Endothelial cell of umbilical vein (primary cell): ENCODE data around the gene RND2.

Experiments used
- CTCF ChIP-seq, 2 donors: IDR thresholded peaks; 1 replicate in 1 of 2; 2 replicates in 1 of 2; pipeline ENCODE4 v1.5.1; 2011; ENCODE audit warnings: low read length in 2 of 2, mild to moderate bottlenecking in 2 of 2, moderate library complexity in 2 of 2, control low read depth in 1 of 2, inconsistent platforms in 1 of 2, low read depth in 1 of 2; ENCODE audit not compliant: insufficient read depth in 1 of 2; ENCODE audit errors: extremely low read depth in 1 of 2
- JUN ChIP-seq: IDR thresholded peaks from 2 replicates; pipeline ENCODE4 v1.6.1; 2011; ENCODE audit warnings: borderline replicate concordance, low read depth; ENCODE audit not compliant: insufficient read length, insufficient read depth

GRCh38 chr17:43024407-43025289 is at the start of gene RND2:
- no peak for TF ChIP-seq JUN
- TF ChIP-seq CTCF (IDR thresholded peaks at IDR 0.05; ENCODE audit: extremely low read depth in 1 of 2, insufficient read depth in 1 of 2, low read depth in 1 of 2, low read length in 2 of 2), result peak; percentile 57 to 82
